ENCODE results near the gene ZNF133.
"Not testable (repeated sequence)": the region's sequence is repeated elsewhere in the genome, so short reads cannot be mapped to it uniquely, and the experiment has no call there.

The ZNF133 gene

GRCh38 chr20:18267815-18268214 is 20.5 kb upstream of the ZNF133 start:
- Mint-ChIP-seq H3K4me3 (no peak overlapping the region), H3K36me3 (ENCODE audit: low read depth) (no peaks in the 10 kb centered on the region), H3K9me3 (no peaks in the 10 kb centered on the region), H3K27me3 (peaks cover 30% of the 10 kb centered on the region), H3K4me1 (ENCODE audit: low read depth) (no peaks in the 10 kb centered on the region), H3K27ac (no peak overlapping the region)
- no peak for DNase-seq

- Mint-ChIP-seq H3K9me3 (no peaks in the 10 kb centered on the region), H3K4me3 (no peak overlapping the region)
Observed at GRCh38 chr20:18271160-18271559, 17.2 kb upstream of the ZNF133 start.

GRCh38 chr20:18272451-18272850 is 15.9 kb upstream of the ZNF133 start:
- Mint-ChIP-seq H3K4me3 (no peak overlapping the region), H3K27ac (no peak overlapping the region), H3K4me1 (ENCODE audit: low read depth) (peaks cover 4% of the 10 kb centered on the region), H3K36me3 (ENCODE audit: low read depth) (no peaks in the 10 kb centered on the region), H3K9me3 (no peaks in the 10 kb centered on the region), H3K27me3 (peaks cover 66% of the 10 kb centered on the region)
- no peak for DNase-seq

More at GRCh38 chr20:18271160-18271559, 17.2 kb upstream of the ZNF133 start:
- peaks cover 57% of the 10 kb centered on the region for H3K27me3 Mint-ChIP-seq
- no peaks in the 10 kb centered on the region for H3K36me3 Mint-ChIP-seq (ENCODE audit: low read depth)
- H3K4me1 Mint-ChIP-seq (ENCODE audit: low read depth), result no peaks in the 10 kb centered on the region
- H3K27ac Mint-ChIP-seq, result no peak overlapping the region
- no peak for DNase-seq

GRCh38 chr20:18273738-18274137 is 14.6 kb upstream of the ZNF133 start:
- H3K4me1 Mint-ChIP-seq (ENCODE audit: low read depth), result peaks cover 6% of the 10 kb centered on the region
- peaks cover 62% of the 10 kb centered on the region for H3K27me3 Mint-ChIP-seq
- no peak for DNase-seq
- H3K27ac Mint-ChIP-seq, result no peak overlapping the region
- H3K4me3 Mint-ChIP-seq, result no peak overlapping the region
- H3K9me3 Mint-ChIP-seq, result no peaks in the 10 kb centered on the region
- H3K36me3 Mint-ChIP-seq (ENCODE audit: low read depth), result no peaks in the 10 kb centered on the region

GRCh38 chr20:18275960-18276359 is 12.4 kb upstream of the ZNF133 start:
- not testable (repeated sequence) for H3K27ac Mint-ChIP-seq; H3K36me3 Mint-ChIP-seq (ENCODE audit: low read depth); DNase-seq; H3K4me1 Mint-ChIP-seq (ENCODE audit: low read depth); H3K4me3 Mint-ChIP-seq; H3K9me3 Mint-ChIP-seq
- H3K27me3 Mint-ChIP-seq, result peaks cover 74% of the 10 kb centered on the region

- peak overlapping the region; percentile 33 for H3K27ac Mint-ChIP-seq
- peak; percentile 59 for DNase-seq
- H3K27me3 Mint-ChIP-seq, result peaks cover 76% of the 10 kb centered on the region
- no peak overlapping the region for H3K4me3 Mint-ChIP-seq
- H3K4me1 Mint-ChIP-seq (ENCODE audit: low read depth), result peaks cover 6% of the 10 kb centered on the region
- H3K36me3 Mint-ChIP-seq (ENCODE audit: low read depth), result no peaks in the 10 kb centered on the region
- no peaks in the 10 kb centered on the region for H3K9me3 Mint-ChIP-seq
Observed at GRCh38 chr20:18276821-18277220, 11.5 kb upstream of the ZNF133 start.

GRCh38 chr20:18279242-18279641 is 9.1 kb upstream of the ZNF133 start:
- H3K9me3 Mint-ChIP-seq, result peaks cover 2% of the 10 kb centered on the region
- no peak overlapping the region for H3K4me3 Mint-ChIP-seq
- peaks cover 6% of the 10 kb centered on the region for H3K4me1 Mint-ChIP-seq (ENCODE audit: low read depth)
- peaks cover 77% of the 10 kb centered on the region for H3K27me3 Mint-ChIP-seq
- no peaks in the 10 kb centered on the region for H3K36me3 Mint-ChIP-seq (ENCODE audit: low read depth)
- no peak for DNase-seq
- H3K27ac Mint-ChIP-seq, result no peak overlapping the region

GRCh38 chr20:18284805-18285533 is 3.4 kb upstream of the ZNF133 start:
- peaks cover 16% of the 10 kb centered on the region for H3K4me1 Mint-ChIP-seq (ENCODE audit: low read depth)
- no peak overlapping the region for H3K27ac Mint-ChIP-seq
- peaks cover 45% of the 10 kb centered on the region for H3K27me3 Mint-ChIP-seq
- H3K9me3 Mint-ChIP-seq, result peaks cover 21% of the 10 kb centered on the region
- H3K4me3 Mint-ChIP-seq, result no peak overlapping the region
- DNase-seq, result no peak
- peaks cover 21% of the 10 kb centered on the region for H3K36me3 Mint-ChIP-seq (ENCODE audit: low read depth)

GRCh38 chr20:18287546-18287914 is 797 bp upstream of the ZNF133 start:
- Mint-ChIP-seq H3K4me1 (ENCODE audit: low read depth) (peaks cover 24% of the 10 kb centered on the region), H3K36me3 (ENCODE audit: low read depth) (peaks cover 38% of the 10 kb centered on the region), H3K27ac (peak overlapping the region; percentile 100), H3K27me3 (peaks cover 27% of the 10 kb centered on the region), H3K4me3 (peak overlapping the region; percentile 93), H3K9me3 (peaks cover 21% of the 10 kb centered on the region)
- no peak for DNase-seq

- H3K4me3 Mint-ChIP-seq, result peak overlapping the region; percentile 93
- H3K4me1 Mint-ChIP-seq (ENCODE audit: low read depth), result peaks cover 24% of the 10 kb centered on the region
- H3K36me3 Mint-ChIP-seq (ENCODE audit: low read depth), result peaks cover 46% of the 10 kb centered on the region
- peak overlapping the region; percentile 100 for H3K27ac Mint-ChIP-seq
- DNase-seq, result no peak
- peaks cover 19% of the 10 kb centered on the region for H3K27me3 Mint-ChIP-seq
- H3K9me3 Mint-ChIP-seq, result peaks cover 21% of the 10 kb centered on the region
Observed at GRCh38 chr20:18288749-18289267, 481 bp downstream of the ZNF133 start.

GRCh38 chr20:18289306-18289705 is 979 bp downstream of the ZNF133 start:
- peaks cover 14% of the 10 kb centered on the region for H3K27me3 Mint-ChIP-seq
- H3K4me1 Mint-ChIP-seq (ENCODE audit: low read depth), result peaks cover 24% of the 10 kb centered on the region
- peaks cover 18% of the 10 kb centered on the region for H3K9me3 Mint-ChIP-seq
- peak overlapping the region; percentile 100 for H3K27ac Mint-ChIP-seq
- H3K4me3 Mint-ChIP-seq, result peak overlapping the region; percentile 93
- DNase-seq, result no peak
- peaks cover 51% of the 10 kb centered on the region for H3K36me3 Mint-ChIP-seq (ENCODE audit: low read depth)

- Mint-ChIP-seq H3K9me3 (no peaks in the 10 kb centered on the region), H3K27me3 (no peaks in the 10 kb centered on the region), H3K4me1 (ENCODE audit: low read depth) (no peaks in the 10 kb centered on the region), H3K36me3 (ENCODE audit: low read depth) (peaks cover 36% of the 10 kb centered on the region), H3K27ac (no peak overlapping the region), H3K4me3 (no peak overlapping the region)
- no peak for DNase-seq
Observed at GRCh38 chr20:18299364-18299763, 11.0 kb downstream of the ZNF133 start.

GRCh38 chr20:18304618-18305017 is 16.3 kb downstream of the ZNF133 start:
- H3K27ac Mint-ChIP-seq, result no peak overlapping the region

GRCh38 chr20:18307301-18307700 is 19.0 kb downstream of the ZNF133 start:
- Mint-ChIP-seq H3K36me3 (ENCODE audit: low read depth) (peaks cover 60% of the 10 kb centered on the region), H3K27me3 (no peaks in the 10 kb centered on the region), H3K4me1 (ENCODE audit: low read depth) (no peaks in the 10 kb centered on the region), H3K4me3 (no peak overlapping the region), H3K27ac (no peak overlapping the region), H3K9me3 (no peaks in the 10 kb centered on the region)
- DNase-seq, result no peak

More at GRCh38 chr20:18304618-18305017, 16.3 kb downstream of the ZNF133 start:
- Mint-ChIP-seq H3K4me3 (no peak overlapping the region), H3K27me3 (no peaks in the 10 kb centered on the region), H3K9me3 (no peaks in the 10 kb centered on the region), H3K36me3 (ENCODE audit: low read depth) (peaks cover 51% of the 10 kb centered on the region), H3K4me1 (ENCODE audit: low read depth) (no peaks in the 10 kb centered on the region)
- DNase-seq, result no peak

GRCh38 chr20:18310051-18310450 is 21.7 kb downstream of the ZNF133 start:
- H3K36me3 Mint-ChIP-seq (ENCODE audit: low read depth), result peaks cover 74% of the 10 kb centered on the region
- no peak overlapping the region for H3K4me3 Mint-ChIP-seq
- no peak overlapping the region for H3K27ac Mint-ChIP-seq
- no peak for DNase-seq
- no peaks in the 10 kb centered on the region for H3K9me3 Mint-ChIP-seq
- no peaks in the 10 kb centered on the region for H3K4me1 Mint-ChIP-seq (ENCODE audit: low read depth)
- no peaks in the 10 kb centered on the region for H3K27me3 Mint-ChIP-seq
